Measurements from ENCODE around the gene NOPCHAP1. TPM values are rescaled to one million over a fixed set of nuclear protein-coding genes. Genes with fewer than 3 reads are reported as not detected.

Gene NOPCHAP1
- total RNA-seq (2014; rRNA removed), result 21.8 and 37.8 TPM in 2 replicates
- Bru-seq, nascent RNA, result percentile 61 among the genes with signal in this experiment
- percentile 78 among the genes with signal in this experiment for BruChase-seq, experiment 1, labeled RNA remaining after a 6-hour chase
- percentile 68 among the genes with signal in this experiment for BruChase-seq, experiment 2, labeled RNA remaining after a 2-hour chase
- long read RNA-seq, full-length matches to known transcripts, result 4 of 20 reads
- long read RNA-seq, partial matches to known transcripts, result 13 of 20 reads
- long read RNA-seq, other reads (novel, unspliced or antisense), result 3 of 20 reads

GRCh38 chr12:104986022-104986941, at the start of gene NOPCHAP1:
Gene NOPCHAP1 (plus strand): TSS chr12:104986316. CDS start chr12:104986353, 37 bp downstream.
- intact Hi-C loops (cut with micrococcal nuclease), result loop anchor here (2.0 kb wide), 2 partner anchors 45 to 67 kb away; no protein-coding TSS in a partner anchor
- ChIA-PET CTCF (no interaction called here), POLR2A (ENCODE audit: unreplicated experiment) (no interaction called here)
- Histone ChIP-seq H3K27ac (ENCODE audit: low read length) (peak within 1 kb of the TSS; percentile 6; the same call in 1 of the 2 replicates), H4K20me1 (ENCODE audit: low read length) (peaks cover 13% of the 10 kb centered on the region; the same call in 1 of the 2 replicates), H3K9ac (ENCODE audit: low read length) (peak within 1 kb of the TSS; percentile 84), H3K4me3 (ENCODE audit: low read length) (peak within 1 kb of the TSS; percentile 79), H2AFZ (ENCODE audit: low read length) (peak within 1 kb of the TSS; percentile 78), H3K27me3 (ENCODE audit: low read length) (no peaks in the 10 kb centered on the region), H3F3A (ENCODE audit: low read length, unreplicated experiment) (no peaks in the 10 kb centered on the region), H3K4me2 (ENCODE audit: low read length) (peak within 1 kb of the TSS; percentile 86), H3K79me2 (ENCODE audit: low read length) (peaks cover 52% of the 10 kb centered on the region), H3K4me1 (ENCODE audit: insufficient read depth, low read length) (peaks cover 22% of the 10 kb centered on the region), H3K36me3 (ENCODE audit: low read depth, low read length) (peaks cover 28% of the 10 kb centered on the region), H3K9me2 (replicated peaks; ENCODE audit: low read length) (no peaks in the 10 kb centered on the region), H3K9me3 (ENCODE audit: low read length) (no peaks in the 10 kb centered on the region)
- no peak for TF ChIP-seq EZH2 (IDR thresholded peaks at IDR 0.05; ENCODE audit: low read length, unreplicated experiment)
- TF ChIP-seq CTCF (conservative IDR thresholded peaks at IDR 0.05; ENCODE audit: low read depth, low read length), result no peak
- no peak for TF ChIP-seq EZH2phosphoT487 (IDR thresholded peaks at IDR 0.05; ENCODE audit: borderline replicate concordance, low read length)
- BruUV-seq (replicated peaks), result no TSS peak
- peak; percentile 98 for ATAC-seq
- DNase-seq, result peak; percentile 94

GRCh38 chr12:104938371-104938770, 47.7 kb upstream of the NOPCHAP1 start:
- Histone ChIP-seq H3K4me1 (ENCODE audit: insufficient read depth, low read length) (peaks cover 8% of the 10 kb centered on the region; the same call in 1 of the 2 replicates), H3K36me3 (ENCODE audit: low read depth, low read length) (no peaks in the 10 kb centered on the region), H3K4me2 (ENCODE audit: low read length) (no peak overlapping the region), H3K9me2 (replicated peaks; ENCODE audit: low read length) (0 out of 2 replicates have a peak, but pooled peaks cover 4% of the 10 kb centered on the region), H4K20me1 (ENCODE audit: low read length) (no peaks in the 10 kb centered on the region), H3K9me3 (ENCODE audit: low read length) (no peaks in the 10 kb centered on the region), H3K27me3 (ENCODE audit: low read length) (no peaks in the 10 kb centered on the region), H3F3A (ENCODE audit: low read length, unreplicated experiment) (no peaks in the 10 kb centered on the region), H3K79me2 (ENCODE audit: low read length) (no peaks in the 10 kb centered on the region), H3K27ac (ENCODE audit: low read length) (no peak overlapping the region), H3K9ac (ENCODE audit: low read length) (no peak overlapping the region), H2AFZ (ENCODE audit: low read length) (no peak overlapping the region), H3K4me3 (ENCODE audit: low read length) (no peak overlapping the region)
- ATAC-seq (peak; percentile 11; the same call in 1 of the 2 replicates), DNase-seq (no peak)
- no TSS peak for BruUV-seq (replicated peaks)
- POLR2A ChIA-PET (ENCODE audit: unreplicated experiment), result no interaction called here
- TF ChIP-seq CTCF (conservative IDR thresholded peaks at IDR 0.05; ENCODE audit: low read depth, low read length) (no peak), EZH2phosphoT487 (IDR thresholded peaks at IDR 0.05; ENCODE audit: borderline replicate concordance, low read length) (no peak), EZH2 (IDR thresholded peaks at IDR 0.05; ENCODE audit: low read length, unreplicated experiment) (no peak)
- intact Hi-C loops (cut with micrococcal nuclease), result no loop called here
- CTCF ChIA-PET, result no interaction called here

All from PC-3 (cell line).